Left ventricle myocardium superior (tissue), 1 donor: ENCODE results near the gene CNRIP1. TPM values are rescaled to one million over a fixed set of nuclear protein-coding genes. Genes with fewer than 3 reads are reported as not detected.
A peak's percentile ranks its signal among the peaks of the same experiment; 100 is the strongest.
"Not testable (repeated sequence)": the region's sequence is repeated elsewhere in the genome, so short reads cannot be mapped to it uniquely, and the experiment has no call there.

Experiments used
- ATAC-seq: fragments of 200-7000 bp; cut with Tn5 transposase; one replicate; pipeline ENCODE4 v1.9.1; 2020; ENCODE audit warnings: mild to moderate bottlenecking, moderate library complexity
- DNase-seq: peaks from one replicate; pipeline ENCODE4 v3.0.0-alpha.2; 2020
- intact Hi-C: fragments of 100-400 bp; cut with micrococcal nuclease; formaldehyde crosslinking; loops from one replicate; pipeline ENCODE4 v1.11.0; 2022
- total RNA-seq: library from RNA; stranded (reverse); fragmentation: NEBNext Ultra II Directional; extraction: Animal tissue kit (Norgen Biotek cat#: 25700); gene quantifications from one replicate; pipeline ENCODE4 v1.2.1, GENCODE V29; 2021
- donor health status: DM: no; HTN: yes; CAD: no; lungs with severe emphysema.

The CNRIP1 gene
- total RNA-seq, 1 donor from 2014 or later = 11.1 TPM

DNA sequence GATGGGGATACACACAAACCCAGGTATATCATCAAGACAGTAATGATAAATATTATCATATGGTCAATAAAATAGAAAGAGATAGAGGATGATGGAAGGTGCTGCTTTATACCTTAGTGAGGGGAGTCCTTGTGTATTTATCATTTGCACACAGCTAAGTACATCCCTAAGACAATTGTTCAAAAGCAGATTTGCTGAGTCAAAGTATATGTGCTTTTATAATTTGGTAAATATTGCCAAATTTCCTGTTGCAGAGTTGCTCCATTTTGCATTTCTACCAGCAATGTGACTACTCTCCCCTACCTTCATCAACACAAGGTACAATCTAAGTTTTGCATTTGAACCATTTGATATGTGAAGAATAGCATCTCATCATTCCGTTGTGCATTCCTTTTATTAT, 22.7 kb upstream of the CNRIP1 start:
- intact Hi-C loops = no loop called here
- DNase-seq (no peak), ATAC-seq (no peak)

DNA sequence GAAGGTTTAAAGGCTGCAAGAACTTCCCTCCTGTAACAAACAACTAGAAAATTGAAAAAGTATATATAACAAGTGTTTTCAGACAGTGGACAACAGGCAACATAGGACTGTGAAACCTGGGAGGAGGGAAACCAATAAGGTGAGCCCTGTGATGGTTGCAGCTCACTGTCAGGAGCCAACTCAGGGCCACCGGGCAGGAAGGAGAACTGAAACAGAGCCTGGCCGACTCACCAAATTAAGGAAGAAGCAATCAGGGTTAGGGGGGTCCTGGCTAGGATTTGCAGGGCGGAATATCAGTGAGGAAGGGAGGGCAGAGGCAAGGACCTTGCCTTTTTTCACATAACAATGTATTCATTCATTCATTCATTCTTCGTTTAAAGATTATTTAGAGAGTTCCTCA, 21.8 kb upstream of the CNRIP1 start:
- ATAC-seq = no peak
- intact Hi-C loops = no loop called here
- DNase-seq = no peak

- no peak for ATAC-seq
- intact Hi-C loops = no loop called here
- no peak for DNase-seq
These were observed 21.2 kb upstream of the CNRIP1 start for GRCh38 chr2:68341062-68341329.

DNA sequence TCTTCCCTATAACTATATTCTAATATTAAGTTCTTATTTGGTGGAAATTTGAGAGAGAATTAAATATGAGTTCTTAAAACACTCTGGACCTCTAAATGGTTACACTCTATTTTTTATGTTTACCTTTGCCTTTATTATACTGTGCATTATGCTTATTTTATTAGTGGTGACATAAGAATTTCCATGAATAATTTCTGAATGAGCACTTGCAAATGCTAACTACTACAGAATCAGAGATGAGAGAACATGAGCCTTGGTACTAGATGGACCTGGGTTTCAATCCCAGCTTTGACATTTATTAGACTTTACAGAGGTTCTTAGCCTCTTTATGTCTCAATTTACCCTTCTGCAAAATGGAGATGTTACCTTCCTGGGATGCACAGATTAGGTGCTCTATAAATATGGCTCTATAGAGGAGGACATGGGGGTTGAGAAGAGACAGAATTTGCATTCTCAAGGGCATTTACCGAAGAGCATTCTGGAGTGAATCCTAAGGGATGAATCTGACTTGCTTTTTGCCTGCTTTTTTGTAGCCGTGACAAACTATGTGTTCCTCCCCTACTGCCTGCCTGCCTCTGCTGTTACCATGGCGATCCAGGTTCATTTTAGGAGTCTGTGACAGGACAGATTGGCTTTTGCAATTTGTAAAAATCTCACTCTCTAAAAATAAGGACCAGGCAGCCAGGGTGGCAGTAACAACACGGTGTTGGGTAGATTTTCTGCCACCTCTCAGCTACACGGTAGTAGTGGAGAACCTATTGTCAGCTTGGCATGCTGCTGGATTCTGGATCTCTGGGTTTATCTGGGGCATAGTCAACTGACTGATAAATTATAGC, 20.7 kb upstream of the CNRIP1 start:
- DNase-seq (no peak), ATAC-seq (no peak)
- intact Hi-C loops = no loop called here

DNA sequence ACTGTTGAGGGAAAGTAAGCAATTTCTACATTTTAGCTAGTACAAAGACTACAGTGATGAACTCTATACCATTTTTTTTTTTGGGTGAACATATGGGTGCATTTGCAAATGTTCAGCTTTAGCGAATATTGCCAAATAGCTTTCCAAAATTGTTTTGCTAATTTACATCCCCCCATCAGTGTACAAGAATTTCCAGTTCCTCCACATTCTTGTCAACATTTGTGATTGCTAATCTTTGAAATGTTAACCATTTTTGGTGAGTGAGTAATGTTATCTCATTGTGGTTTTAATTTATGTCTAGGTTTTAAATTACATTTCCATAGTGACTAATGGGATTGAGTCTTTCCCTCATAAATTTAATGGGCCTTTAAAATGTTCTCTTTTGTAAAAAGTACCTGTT, 16.4 kb upstream of the CNRIP1 start:
- ATAC-seq (no peak), DNase-seq (no peak)
- intact Hi-C loops = no loop called here

DNA sequence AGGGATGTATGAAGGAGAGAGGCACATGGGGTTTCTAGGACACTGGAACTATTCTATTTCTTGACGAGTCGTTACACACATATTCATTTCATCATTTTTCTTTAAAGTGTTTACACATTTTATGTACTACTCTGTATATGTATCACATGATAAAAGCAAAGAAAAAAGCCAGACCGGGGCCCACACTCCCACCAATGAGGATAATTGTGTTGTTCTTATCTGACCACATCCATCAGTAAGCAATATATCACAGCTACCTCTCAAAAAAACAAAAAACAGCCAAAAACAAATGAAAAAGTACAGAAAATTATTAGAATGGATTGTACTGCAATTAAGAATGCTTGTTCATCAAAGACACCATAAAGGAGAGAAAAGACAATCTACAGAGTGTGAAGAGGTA, 14.2 kb upstream of the CNRIP1 start:
- DNase-seq (no peak), ATAC-seq (no peak)
- intact Hi-C loops = no loop called here

DNA sequence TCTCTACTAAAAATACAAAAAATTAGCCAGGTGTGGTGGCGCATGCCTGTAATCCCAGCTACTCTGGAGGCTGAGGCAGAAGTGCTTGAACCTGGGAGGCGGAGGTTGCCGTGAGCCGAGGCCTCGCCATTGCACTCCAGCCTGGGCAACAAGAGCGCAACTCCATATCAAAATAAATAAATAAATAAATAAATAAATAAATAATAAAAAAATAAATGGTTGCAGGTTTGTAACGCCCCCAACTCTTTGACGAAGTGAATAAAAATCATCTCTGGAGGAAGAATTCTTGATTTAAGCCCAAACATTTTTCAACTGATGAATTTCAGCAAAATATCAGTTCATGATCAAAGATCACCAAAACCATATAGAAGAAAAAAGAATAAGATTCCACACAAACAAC, 13.3 kb upstream of the CNRIP1 start:
- DNase-seq (no peak), ATAC-seq (no peak)
- intact Hi-C loops = no loop called here

GRCh38 chr2:68330691-68331090, 10.9 kb upstream of the CNRIP1 start:
- DNase-seq = no peak
- intact Hi-C loops = no loop called here
- ATAC-seq = no peak

DNA sequence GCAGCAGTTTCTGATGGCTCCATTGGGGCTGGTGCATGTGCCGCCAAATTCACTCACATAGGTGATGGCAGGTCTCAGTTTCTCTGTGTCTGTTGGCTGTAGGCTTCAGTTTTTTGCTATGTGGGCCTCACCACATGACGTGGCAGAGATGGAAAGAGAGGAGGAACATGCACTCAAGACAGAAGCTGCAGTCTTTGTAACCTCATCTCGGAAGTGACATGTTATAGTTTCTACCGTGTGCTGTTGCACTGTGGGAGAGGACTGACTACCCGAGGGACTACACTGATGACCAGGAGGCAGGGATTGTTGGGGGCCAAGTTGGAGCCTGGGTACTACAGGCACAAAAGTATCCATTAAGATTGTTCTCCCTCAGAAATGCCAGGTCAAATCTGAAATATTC, 9.2 kb upstream of the CNRIP1 start:
- DNase-seq (no peak), ATAC-seq (no peak)
- intact Hi-C loops = no loop called here

- no peak for DNase-seq
- no peak for ATAC-seq
- intact Hi-C loops = no loop called here
These were observed 5.3 kb upstream of the CNRIP1 start for GRCh38 chr2:68325056-68325455.

DNA sequence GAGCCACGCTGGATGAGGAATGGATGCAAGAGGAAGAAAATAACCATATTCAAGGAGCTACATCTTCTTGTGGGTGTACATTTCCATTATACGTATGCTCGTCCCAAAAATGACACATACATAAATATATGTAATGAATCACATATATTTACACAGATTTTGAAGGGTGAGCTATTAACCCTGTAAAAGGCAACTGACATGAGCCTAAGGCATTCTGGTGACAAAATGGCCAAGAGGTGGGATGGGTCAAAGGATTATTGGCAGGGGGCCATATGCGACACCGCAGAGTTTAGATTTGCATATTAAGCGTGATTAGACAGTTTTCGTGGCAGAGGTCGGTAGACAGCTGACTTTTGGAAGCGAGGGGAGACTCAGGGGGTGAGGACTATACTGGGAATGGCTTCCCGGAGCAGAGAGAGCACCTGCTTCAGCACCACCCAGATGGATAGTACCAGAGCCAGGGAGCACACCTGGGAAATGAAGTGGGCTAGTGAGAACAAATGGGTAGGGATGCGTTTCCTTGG, 431 bp upstream of the CNRIP1 start:
- ATAC-seq = no peak

DNA sequence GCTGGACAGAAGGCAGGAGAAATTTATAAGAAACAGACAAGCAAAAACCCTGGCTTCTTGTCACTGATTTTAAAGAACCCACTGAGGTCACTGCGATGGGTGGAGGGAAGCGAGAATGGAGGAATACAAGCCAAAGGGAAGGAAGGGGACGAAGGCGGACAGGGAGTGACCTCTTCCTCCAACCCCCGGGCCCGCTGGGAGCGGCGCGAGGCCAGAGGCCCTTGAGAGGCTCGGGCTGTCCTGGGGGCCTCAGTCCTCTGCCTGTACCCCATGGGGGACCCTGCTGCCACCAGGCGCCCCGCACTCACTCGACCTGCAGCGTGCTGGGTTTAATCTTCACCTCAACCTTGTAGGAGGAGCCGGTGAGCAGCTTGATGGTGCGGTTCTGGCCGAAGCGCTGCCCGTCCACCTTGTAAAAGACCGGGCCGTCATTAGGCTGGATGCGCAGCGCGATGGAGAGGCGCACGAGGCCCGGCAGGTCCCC, 793 bp downstream of the CNRIP1 start:
- DNase-seq = peak; percentile 64
- ATAC-seq = peak; percentile 66
- intact Hi-C loops = no loop called here

More for the DNA sequence above, 431 bp upstream of the CNRIP1 start:
- intact Hi-C loops = no loop called here
- no peak for DNase-seq

DNA sequence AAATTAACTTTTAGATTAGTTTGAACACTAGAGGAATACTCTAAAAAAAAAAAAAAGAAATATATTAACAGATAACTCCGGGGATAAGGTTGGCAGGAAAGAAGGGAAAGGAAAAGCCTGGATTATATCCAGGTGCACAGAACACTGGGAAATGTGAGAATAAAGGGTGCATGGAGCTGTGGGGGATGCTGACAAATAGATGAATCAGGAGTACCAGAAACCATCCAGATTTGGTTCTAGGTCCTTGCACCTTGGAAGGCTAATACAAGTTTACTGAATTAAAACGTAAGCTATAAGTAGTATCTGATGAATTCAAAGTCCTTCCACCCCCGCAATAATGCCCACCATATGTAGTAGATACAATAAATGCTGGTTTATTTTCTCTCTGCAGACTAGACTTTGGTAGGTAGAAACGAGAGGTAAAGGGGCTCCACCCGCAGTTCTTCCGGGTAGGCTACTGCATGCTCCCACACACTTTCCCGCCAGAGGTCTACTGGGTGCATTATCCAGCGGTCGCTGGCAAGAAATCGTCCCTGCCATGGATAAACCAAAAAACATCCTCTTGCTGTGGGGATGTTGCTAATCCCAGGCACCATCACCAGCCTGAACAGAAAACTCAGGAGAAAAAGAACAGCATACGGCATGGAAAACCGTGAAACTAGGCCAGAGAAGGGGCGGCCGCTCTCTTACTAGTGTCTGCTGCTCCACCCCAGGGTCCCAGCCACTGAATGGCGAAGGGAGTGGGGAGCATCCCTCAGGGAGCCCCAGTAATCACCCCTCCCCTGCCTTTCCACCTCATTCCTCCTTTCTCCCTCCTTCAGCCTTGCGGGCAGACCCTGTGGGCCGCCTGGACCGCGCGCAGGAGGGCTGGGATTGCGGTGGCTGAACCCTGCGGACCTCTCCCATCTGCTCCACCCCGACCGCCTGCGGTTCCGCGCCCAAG, 1.5 kb downstream of the CNRIP1 start:
- intact Hi-C loops = no loop called here
- DNase-seq (peak; percentile 45), ATAC-seq (peak; percentile 31)

GRCh38 chr2:68316111-68316510, 3.6 kb downstream of the CNRIP1 start:
- no peak for DNase-seq
- intact Hi-C loops = no loop called here
- ATAC-seq = no peak

- intact Hi-C loops = no loop called here
- DNase-seq (no peak), ATAC-seq (no peak)
These were observed 8.7 kb downstream of the CNRIP1 start for GRCh38 chr2:68311033-68311432.

- ATAC-seq (peak; percentile 38), DNase-seq (no peak)
- intact Hi-C loops = no loop called here
These were observed 10.3 kb downstream of the CNRIP1 start for GRCh38 chr2:68309426-68309825.

- ATAC-seq, DNase-seq, intact Hi-C loops: not testable (repeated sequence)
These were observed 15.9 kb downstream of the CNRIP1 start for GRCh38 chr2:68303902-68304272.

DNA sequence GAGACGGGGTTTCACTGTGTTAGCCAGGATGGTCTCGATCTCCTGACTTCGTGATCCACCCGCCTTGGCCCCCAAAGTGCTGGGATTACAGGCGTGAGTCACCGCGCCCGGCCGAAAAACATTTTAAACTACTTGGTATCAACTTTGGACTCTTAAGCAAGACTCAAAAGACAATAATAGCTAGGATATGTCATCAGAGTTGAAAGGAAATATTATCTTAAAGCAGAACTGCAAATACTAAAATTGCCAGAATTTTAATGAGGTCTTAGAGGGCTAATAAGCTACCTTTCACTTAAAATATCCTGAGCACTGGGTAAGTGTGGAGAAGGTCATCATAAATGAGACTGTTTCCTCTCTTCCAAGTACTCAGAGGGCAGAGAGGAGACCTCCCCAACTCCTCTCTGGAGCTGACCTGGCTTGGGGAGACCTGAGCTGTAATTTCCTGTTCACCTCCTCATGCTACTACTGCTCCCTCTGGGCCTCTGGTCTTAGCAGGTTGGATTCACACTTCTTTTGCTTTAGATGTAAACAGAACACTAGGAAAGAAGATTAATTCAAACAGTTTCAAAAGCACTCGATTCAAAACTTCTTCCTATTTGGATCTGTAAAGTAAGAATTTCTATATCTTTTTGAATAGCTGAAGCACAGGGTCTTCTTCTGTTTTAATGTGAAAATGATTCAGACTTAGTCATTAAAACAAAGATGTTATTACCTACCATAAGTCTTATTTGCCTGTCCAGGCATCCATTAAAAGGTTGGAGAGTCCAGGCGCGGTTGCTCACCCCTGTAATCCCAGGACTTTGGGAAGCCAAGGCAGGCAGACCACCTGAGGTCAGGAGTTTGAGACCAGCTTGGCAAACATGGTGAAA, 16.5 kb downstream of the CNRIP1 start:
- no peak for ATAC-seq
- intact Hi-C loops = no loop called here
- DNase-seq = no peak

DNA sequence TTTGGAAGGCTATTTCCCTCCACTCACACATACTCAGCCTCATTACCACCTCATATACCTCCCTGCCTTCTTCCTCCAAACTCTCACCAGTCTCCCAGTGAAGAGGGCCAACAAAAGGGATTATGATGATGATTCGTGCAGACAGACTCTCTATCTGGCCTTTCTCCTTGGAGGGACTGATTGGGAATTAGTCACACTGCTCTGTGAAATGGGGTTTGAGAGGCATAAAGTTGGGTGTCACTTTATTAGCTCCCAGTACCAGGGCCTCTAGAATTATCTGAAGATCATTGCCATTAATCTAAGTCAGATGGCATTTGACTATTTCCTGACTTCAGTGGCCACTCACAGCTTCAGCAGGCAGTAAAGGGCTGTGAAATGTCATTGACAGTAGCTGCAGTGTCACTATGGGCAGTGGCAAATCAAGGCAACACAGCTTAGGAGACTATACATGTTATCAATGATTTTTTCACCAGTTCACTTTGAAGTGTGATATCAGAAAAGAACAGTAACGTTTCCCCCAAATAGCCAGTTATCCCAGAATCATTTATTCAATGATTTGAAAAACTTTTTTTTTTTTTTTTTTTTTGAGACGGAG, 17.4 kb downstream of the CNRIP1 start:
- no peak for DNase-seq
- ATAC-seq = no peak
- intact Hi-C loops = no loop called here
